BE2C (cell line): ENCODE results near the gene PRAMEF5. TPM values are rescaled to one million over a fixed set of nuclear protein-coding genes. Genes with fewer than 3 reads are reported as not detected.
"Not testable (repeated sequence)": the region's sequence is repeated elsewhere in the genome, so short reads cannot be mapped to it uniquely, and the experiment has no call there.

Experiments
- DNase-seq: peaks from one replicate; pipeline ENCODE4 v3.0.0-alpha.2; 2020
- H3K27me3 ChIP-seq: fragments of 250-450 bp; sonication (Bioruptor Pico); 2 replicates; pipeline ENCODE4 v1.5.1; 2020; ENCODE audit warnings: mild to moderate bottlenecking
- H3K36me3 ChIP-seq: fragments of 250-450 bp; sonication (Bioruptor Pico); 2 replicates; pipeline ENCODE4 v1.5.1; 2020; ENCODE audit warnings: mild to moderate bottlenecking
- H3K4me1 ChIP-seq: fragments of 250-450 bp; sonication (Bioruptor Pico); 2 replicates; pipeline ENCODE4 v1.5.1; 2020
- H3K4me3 ChIP-seq: 2 replicates; pipeline ENCODE4 v1.5.1; 2011; ENCODE audit warnings: low read depth, low read length
- H3K9me3 ChIP-seq: fragments of 250-450 bp; sonication (Bioruptor Pico); 2 replicates; pipeline ENCODE4 v1.5.1; 2020
- polyA plus RNA-seq: library from polyadenylated mRNA; unstranded; fragments of >200 nt; gene quantifications from one replicate; pipeline ENCODE4 v1.2.1, GENCODE V29; 2012; ENCODE audit warnings: low read depth, missing spikeins; ENCODE audit not compliant: insufficient read length, insufficient read depth
- TF ChIP-seq, protein P1 (sequence below): IDR thresholded peaks from 2 replicates; pipeline ENCODE4 v1.5.1; 2012; ENCODE audit warnings: mild to moderate bottlenecking, low read depth, low read length

PRAMEF5 gene
- not detected for polyA plus RNA-seq

DNA sequence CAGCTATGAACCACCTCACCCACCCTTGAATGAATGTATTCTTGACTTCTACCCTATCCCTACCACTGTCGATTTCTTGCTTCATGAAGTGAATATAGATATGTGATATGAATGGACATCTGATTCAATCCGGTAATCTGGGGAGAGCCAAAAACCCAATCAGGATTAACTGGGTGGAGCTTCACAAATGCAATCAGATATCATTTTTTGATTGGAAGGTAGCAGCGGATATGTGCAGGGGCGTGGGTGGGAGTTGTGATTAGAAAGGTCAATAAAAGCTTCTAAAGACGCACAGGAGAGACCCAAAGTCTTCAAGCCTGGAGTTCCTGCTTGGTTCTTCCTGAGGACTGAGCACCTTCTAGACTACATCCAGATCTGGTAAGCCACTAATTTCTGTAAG lies at the start of gene PRAMEF5:
PRAMEF5 (plus strand) TSS at position 301 of the 400 bp plus-strand sequence. CDS start 5,071 bp downstream, outside the sequence.
- not testable (repeated sequence) for H3K36me3 ChIP-seq, H3K4me1 ChIP-seq, H3K9me3 ChIP-seq, H3K27me3 ChIP-seq, DNase-seq, H3K4me3 ChIP-seq

DNA sequence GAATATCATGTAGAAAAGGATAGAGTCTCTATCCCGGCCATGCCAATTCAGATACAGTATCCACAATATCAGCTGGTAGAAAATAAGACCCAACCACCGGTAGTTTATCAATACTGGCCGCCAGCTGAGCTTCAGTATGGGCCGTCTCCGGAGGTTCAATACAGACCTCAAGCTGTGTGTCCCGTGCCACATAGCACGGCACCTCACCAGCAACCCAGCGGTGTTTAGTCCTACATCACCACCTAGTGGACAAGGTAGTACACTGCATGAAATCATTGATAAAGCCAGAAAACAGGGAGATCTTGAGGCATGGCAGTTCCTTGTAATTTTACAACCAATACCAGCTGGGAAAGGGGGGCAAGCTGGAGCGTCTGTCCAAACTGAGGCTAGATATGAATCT lies 45.3 kb upstream of the PRAMEF5 start:
- not testable (repeated sequence) for H3K4me1 ChIP-seq, H3K27me3 ChIP-seq, H3K9me3 ChIP-seq, H3K4me3 ChIP-seq, H3K36me3 ChIP-seq, DNase-seq

DNA sequence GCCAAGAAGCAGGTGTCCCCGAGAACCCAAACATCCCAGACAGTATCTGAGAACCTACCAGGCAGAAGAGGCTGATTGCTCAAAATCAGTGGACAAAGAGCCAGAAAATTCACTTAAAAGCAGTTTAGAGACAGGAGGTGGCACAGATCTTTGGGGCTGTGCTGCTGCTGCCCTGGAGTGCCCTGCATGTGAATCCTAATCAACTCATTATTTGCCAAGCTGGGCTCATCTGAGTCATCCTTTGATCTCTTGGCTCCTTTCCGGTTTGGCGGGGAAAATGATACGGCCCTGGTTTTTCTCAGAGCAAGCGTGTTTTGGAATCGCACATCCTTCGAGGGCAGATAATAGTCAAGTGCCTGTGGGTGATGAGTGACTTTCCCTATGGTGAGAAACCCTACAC lies 37.4 kb upstream of the PRAMEF5 start:
- not testable (repeated sequence) for DNase-seq, H3K36me3 ChIP-seq, H3K27me3 ChIP-seq, H3K9me3 ChIP-seq, H3K4me3 ChIP-seq, H3K4me1 ChIP-seq

DNA sequence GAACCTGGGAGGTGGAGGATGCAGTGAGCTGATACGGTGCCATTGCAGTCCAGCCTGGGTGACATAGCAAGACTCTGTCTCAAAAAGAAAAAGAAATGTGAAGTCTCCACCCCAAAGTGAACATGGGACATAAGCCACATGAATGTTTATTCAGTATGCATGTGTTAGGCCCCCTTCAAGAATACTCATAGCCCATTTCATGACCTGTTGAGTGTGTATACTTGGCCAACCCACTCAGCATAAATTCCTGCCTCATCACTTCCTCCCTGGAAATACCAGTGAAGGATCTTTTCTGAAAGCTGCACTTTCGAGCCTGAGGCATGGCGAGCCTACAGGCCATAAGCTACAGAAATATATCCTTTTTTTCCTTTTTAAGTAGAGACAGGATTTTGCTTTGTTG lies 34.8 kb upstream of the PRAMEF5 start:
- H3K4me3 ChIP-seq, H3K4me1 ChIP-seq, H3K9me3 ChIP-seq, H3K27me3 ChIP-seq, DNase-seq, H3K36me3 ChIP-seq: not testable (repeated sequence)

DNA sequence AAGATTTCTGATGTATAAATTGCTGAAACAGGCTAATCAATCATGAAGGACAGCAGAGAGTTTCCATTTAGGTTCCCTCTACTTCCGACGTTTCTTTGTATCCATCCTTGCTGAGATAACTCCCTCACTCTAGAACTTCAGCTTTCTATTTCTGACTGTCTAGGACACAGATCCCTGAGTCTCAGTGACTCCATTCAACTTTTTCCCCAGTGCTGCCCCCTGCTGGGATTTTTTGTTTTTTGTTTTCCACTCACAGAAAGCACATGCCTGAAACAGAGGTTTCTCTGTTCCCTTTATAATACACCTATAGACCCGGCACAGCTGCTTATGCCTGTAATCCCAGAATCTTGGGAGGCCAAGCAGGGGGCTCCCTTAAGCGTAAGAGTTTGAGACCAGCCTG lies 31.2 kb upstream of the PRAMEF5 start:
- H3K9me3 ChIP-seq, DNase-seq, H3K4me3 ChIP-seq, H3K27me3 ChIP-seq, H3K4me1 ChIP-seq, H3K36me3 ChIP-seq: not testable (repeated sequence)

DNA sequence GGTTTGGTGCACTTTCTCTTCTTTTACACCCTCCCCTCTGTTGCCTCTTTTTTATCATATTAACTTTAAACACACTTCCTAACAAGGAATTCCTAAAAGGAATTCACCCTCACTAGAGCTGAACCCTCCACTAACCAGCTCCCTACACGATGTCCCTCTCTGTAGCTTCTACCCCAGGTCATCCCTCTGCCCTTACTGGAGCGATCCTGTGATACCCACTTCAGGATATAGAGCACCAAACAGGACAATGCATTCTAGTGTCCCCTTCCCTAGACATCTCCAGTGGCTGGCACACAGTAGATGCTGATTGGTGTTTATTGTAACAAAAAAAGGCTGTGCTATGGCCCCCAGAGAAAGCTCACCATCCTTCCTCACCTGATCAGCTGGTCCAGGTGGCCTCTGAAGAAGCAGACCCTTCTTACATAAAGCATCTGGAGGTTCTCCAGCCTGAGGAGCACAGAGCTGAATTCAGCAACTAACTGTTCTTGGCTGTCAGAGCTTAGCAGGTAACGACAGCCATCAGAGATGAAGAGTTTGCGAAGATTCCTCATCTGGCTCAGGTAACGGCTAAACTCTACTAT lies 29.4 kb upstream of the PRAMEF5 start:
- Histone ChIP-seq H3K9me3 (no peaks in the 10 kb centered on the region), H3K36me3 (no peaks in the 10 kb centered on the region), H3K27me3 (no peaks in the 10 kb centered on the region), H3K4me1 (no peaks in the 10 kb centered on the region), H3K4me3 (no peak overlapping the region)
- DNase-seq, result no peak
- TF ChIP-seq, protein P1, sequence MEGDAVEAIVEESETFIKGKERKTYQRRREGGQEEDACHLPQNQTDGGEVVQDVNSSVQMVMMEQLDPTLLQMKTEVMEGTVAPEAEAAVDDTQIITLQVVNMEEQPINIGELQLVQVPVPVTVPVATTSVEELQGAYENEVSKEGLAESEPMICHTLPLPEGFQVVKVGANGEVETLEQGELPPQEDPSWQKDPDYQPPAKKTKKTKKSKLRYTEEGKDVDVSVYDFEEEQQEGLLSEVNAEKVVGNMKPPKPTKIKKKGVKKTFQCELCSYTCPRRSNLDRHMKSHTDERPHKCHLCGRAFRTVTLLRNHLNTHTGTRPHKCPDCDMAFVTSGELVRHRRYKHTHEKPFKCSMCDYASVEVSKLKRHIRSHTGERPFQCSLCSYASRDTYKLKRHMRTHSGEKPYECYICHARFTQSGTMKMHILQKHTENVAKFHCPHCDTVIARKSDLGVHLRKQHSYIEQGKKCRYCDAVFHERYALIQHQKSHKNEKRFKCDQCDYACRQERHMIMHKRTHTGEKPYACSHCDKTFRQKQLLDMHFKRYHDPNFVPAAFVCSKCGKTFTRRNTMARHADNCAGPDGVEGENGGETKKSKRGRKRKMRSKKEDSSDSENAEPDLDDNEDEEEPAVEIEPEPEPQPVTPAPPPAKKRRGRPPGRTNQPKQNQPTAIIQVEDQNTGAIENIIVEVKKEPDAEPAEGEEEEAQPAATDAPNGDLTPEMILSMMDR, result no peak

DNA sequence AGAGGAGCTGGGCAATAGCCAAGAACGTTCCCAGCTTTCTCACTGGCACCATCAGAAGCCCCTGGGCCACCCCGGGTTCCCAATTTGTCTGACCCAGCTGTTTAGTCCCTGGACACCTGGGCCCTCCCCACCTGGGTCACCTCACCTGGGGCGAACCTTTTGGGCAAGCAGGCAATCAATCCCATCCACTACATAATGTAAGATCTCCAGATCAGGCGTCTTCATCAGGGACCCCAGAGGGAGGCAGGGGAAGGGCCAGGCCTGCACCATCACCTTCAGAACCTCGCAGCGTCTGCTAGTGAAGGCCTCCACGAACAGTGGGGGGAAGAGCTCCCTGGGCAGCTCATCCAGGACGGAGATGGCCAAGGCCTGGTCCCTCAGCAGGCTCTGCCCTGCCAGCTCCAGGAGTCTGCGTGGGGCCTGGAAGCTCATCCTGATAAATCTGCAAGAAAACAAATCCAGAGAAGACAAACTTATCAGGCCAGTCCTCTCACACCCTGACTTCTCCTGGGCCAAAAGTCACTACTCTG lies 28.3 kb upstream of the PRAMEF5 start, which contains the start of gene PRAMEF18:
PRAMEF18 (minus strand) TSS at position 480 of the 530 bp plus-strand sequence; CDS start at position 432, 48 bp downstream.
- H3K27me3 ChIP-seq, H3K4me1 ChIP-seq, DNase-seq, H3K4me3 ChIP-seq, H3K36me3 ChIP-seq, H3K9me3 ChIP-seq: not testable (repeated sequence)

DNA sequence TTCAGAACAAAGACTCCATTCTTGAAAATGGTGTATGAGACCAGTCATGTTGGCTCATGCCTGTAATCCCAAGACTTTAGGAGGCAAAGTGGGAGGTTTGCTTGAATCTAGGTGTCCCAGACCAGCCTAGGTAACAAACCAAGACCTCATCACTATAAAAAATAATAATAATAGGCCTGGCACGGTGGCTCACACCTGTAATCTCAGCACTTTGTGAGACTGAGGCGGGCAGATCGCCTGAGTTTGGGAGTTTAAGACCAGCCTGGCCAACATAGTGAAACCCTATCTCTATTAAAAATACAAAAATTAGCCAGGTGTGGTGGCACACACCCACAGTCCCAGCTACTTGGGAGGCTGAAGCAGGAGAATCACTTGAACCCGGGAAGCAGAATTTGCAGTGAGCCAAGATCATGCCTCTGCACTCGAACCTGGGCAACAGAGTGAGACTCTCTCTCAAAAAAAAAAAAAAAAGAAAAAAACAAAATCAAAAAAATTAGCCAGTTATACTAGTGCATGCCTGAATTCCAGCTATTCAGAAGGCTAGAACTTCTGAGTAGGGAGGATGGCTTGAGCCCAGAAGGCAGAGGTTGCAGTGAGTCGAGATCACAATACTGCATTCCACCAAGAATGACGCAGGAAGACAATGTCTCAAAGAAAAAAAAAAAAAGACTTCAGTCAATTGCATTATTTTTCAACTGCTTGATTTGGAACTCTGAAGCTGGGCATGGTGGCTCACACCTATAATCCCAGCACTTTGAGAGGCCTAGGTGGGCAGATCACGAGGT lies 26.5 kb upstream of the PRAMEF5 start:
- H3K9me3 ChIP-seq, H3K27me3 ChIP-seq, H3K4me1 ChIP-seq, DNase-seq, H3K36me3 ChIP-seq, H3K4me3 ChIP-seq: not testable (repeated sequence)

DNA sequence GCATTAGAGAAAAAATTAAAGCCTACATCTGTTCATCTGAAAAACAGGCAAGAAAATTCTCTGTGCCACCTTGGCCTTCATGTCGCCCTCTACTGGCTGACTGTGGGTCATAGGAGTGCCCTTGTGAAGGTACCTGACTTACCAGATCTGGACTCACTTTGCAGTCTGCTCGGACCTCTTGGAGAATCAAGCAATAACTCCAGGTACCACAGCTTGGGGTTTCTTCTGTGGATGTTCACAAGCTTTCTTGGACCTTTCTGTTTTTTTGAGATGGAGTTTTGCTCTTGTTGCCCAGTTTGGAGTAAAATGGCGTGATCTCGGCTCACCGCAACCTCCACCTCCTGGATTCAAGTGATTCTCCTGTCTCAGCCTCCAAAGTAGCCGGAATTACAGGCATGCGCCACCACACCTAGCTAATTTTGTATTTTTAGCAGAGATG lies 25.6 kb upstream of the PRAMEF5 start:
- no peaks in the 10 kb centered on the region for H3K4me1 ChIP-seq
- DNase-seq, result peak; percentile 37
- no peaks in the 10 kb centered on the region for H3K36me3 ChIP-seq
- H3K27me3 ChIP-seq, result no peaks in the 10 kb centered on the region
- no peak overlapping the region for H3K4me3 ChIP-seq
- no peaks in the 10 kb centered on the region for H3K9me3 ChIP-seq
- TF ChIP-seq, protein P1, result peak; percentile 51

DNA sequence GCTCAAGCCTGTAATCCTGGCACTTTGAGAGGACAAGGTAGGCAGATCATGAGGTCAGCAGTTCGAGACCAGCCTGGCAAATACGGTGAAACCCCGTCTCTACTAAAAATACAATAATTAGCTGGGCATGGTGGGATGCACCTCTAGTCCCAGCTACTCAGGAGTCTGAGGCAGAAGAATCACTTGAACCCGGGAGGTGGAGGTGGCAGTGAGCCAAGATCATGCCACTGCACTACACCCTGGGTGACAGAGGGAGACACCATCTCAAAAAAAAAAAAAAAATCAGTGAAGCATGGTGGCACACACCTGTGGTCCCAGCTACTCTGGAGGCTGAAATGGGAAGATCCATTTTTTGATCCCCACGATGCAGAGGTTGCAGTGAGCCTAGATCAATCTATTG lies 23.9 kb upstream of the PRAMEF5 start:
- H3K36me3 ChIP-seq, H3K9me3 ChIP-seq, H3K4me3 ChIP-seq, H3K27me3 ChIP-seq, DNase-seq, H3K4me1 ChIP-seq: not testable (repeated sequence)

DNA sequence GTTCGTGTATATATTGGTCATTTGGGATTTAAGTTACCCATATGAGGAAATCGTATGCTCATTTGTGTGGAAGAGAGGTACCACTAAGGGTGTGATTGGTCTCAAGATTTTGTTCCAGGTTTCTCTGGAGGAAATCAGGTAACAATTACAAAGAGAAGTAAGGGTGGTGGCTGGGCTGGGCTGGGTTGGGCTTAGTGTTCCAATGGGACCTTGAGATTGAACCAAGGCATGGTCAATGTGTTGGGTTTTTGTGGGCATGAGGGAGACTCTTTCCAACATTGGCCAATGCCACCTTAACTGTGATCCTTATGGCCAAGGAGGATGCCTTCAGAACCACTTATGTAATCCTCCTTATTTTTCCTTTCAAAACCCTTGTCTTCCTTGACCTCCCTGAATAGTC lies 23.4 kb upstream of the PRAMEF5 start:
- not testable (repeated sequence) for H3K27me3 ChIP-seq, H3K4me1 ChIP-seq, H3K9me3 ChIP-seq, DNase-seq, H3K36me3 ChIP-seq, H3K4me3 ChIP-seq

DNA sequence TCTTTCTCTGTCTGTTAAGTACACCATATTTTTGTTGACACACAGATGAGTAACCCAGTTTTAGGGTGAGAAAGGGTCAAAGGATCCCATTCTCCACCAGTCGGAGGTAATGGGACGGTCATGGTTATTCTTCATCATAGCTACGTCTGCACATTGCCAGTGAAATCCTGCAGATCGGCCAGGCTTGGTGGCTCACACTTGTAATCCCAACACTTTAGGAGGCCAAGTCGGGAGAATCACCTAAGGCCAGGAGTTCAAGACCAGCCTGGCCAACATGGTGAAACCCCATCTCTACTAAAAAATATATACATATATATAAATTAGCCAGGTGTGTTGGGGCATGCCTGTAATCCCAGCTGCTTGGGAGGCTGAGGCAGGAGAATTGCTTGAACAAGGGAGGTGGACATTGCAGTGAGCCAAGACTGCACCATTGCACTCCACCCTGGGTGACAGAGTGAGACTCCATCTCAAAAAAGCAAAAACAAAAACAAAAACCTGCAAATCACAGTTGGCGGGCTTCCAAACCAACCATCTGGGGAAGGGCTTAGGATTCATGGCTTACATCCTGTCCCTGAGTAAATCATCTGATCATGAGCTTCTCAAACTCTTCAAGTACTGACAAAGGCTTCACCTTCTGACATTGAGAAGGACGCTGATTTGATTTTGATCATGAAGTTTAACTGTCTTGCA lies 22.8 kb upstream of the PRAMEF5 start:
- not testable (repeated sequence) for H3K4me1 ChIP-seq, H3K36me3 ChIP-seq, H3K27me3 ChIP-seq, H3K9me3 ChIP-seq, DNase-seq, H3K4me3 ChIP-seq

DNA sequence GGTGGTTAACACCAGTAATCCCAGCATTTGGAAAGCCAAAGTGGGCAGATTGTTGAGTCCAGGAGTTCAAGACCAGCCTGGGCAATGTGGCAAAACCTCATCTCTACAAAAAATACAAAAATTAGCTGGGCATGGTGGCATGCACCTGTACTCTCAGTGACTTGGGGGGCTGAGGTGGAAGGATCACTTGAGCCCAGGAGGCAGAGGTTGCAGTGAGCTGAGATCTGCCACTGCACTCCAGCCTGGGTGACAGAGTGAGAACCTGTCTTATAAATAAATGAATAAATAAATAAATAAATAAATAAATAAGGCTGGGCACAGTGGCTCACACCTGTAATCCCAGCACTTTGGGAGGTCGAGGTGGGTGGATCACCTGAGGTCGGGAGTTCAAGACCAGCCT lies 21.9 kb upstream of the PRAMEF5 start:
- DNase-seq, H3K9me3 ChIP-seq, H3K27me3 ChIP-seq, H3K4me1 ChIP-seq, H3K4me3 ChIP-seq, H3K36me3 ChIP-seq: not testable (repeated sequence)
